Prostate gland (tissue), 2 donors: ENCODE measurements around the gene LYPD6B. TPM values are rescaled to one million over a fixed set of nuclear protein-coding genes. Genes with fewer than 3 reads are reported as not detected.

Experiments
- DNase-seq: peaks from one replicate; pipeline ENCODE4 v3.0.0-alpha.2; 2019; ENCODE audit warnings: low spot score
- H3K27ac ChIP-seq, 2 donors: fragments of 200-600 bp; sonication (generic); 2 replicates each; pipeline ENCODE4 v1.5.1; 2017 to 2019
- H3K27me3 ChIP-seq: fragments of 200-600 bp; sonication (generic); replicated peaks from 2 replicates; pipeline ENCODE4 v1.5.1; 2019; ENCODE audit not compliant: insufficient read depth
- H3K36me3 ChIP-seq, 2 donors: fragments of 200-600 bp; sonication (generic); 1 replicate in 1 of 2; 2 replicates in 1 of 2; pipeline versions ENCODE4 v1.5.1 to v1.8.1; 2017 to 2019
- H3K4me1 ChIP-seq: fragments of 200-600 bp; sonication (generic); replicated peaks from 2 replicates; pipeline ENCODE4 v1.5.1; 2019
- H3K4me3 ChIP-seq, 2 donors: fragments of 200-600 bp; sonication (generic); 2 replicates each; pipeline ENCODE4 v1.5.1; 2017 to 2019
- H3K9me3 ChIP-seq: fragments of 200-600 bp; sonication (generic); 2 replicates; pipeline ENCODE4 v1.5.1; 2017
- POLR2A ChIP-seq: fragments of 450-650 bp; IDR thresholded peaks from one replicate; pipeline ENCODE4 v1.6.1; 2016; ENCODE audit warnings: antibody characterized with exemption, mild to moderate bottlenecking
- POLR2AphosphoS5 ChIP-seq: sonication (generic); formaldehyde crosslinking; IDR thresholded peaks from one replicate; pipeline ENCODE4 v1.6.1; 2017; ENCODE audit warnings: antibody characterized with exemption
- WGBS: methylation state at CpG from one replicate; pipeline ENCODE4 v1.1.5; 2018; 5-methylcytosine and 5-hydroxymethylcytosine counted together
- intact Hi-C: fragments of 100-400 bp; cut with DNase I; formaldehyde crosslinking; loops from one replicate; pipeline ENCODE4 v1.14.2; 2022
- total RNA-seq, 2 donors: library from RNA; depleted of rRNA; stranded (reverse); fragments of >200 nt; gene quantifications; one replicate each; pipeline ENCODE4 v1.1.0, GENCODE V29; 2016
- TF ChIP-seq, protein P1 (sequence below), 4 experiments: fragments of 200-600 bp in 2 of 4; fragments of 450-650 bp in 2 of 4; sonication (generic) in 2 of 4; IDR thresholded peaks; 1 replicate in 3 of 4; 2 replicates in 1 of 4; pipeline ENCODE4 v1.5.1; 2016 to 2019; ENCODE audit warnings: antibody characterized with exemption in 4 of 4, mild to moderate bottlenecking in 2 of 4, moderate library complexity in 2 of 4

Gene LYPD6B
- total RNA-seq, 2 donors from 2014 or later: 16.8 to 17.8 TPM

DNA sequence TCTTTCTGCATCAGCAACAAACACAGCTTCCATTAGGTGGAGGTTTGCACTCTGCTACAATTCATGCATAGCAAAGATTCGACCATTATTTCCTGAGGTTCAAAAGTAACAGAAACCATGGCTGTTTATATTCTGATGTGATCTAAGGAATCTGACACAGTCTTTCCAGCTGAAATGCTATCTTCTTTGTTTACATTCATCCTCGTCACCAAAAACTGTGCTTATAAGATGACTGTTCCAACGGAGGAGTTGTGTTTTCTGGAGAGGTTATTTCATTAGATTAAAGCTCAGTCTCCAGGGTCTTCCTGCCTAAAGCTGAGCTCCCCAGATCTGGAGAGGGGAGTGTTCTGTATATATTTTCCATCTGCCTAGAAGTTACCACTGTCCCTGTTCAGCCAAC is 45.1 kb upstream of the LYPD6B start:
- Histone ChIP-seq H3K27ac (no peak overlapping the region), H3K36me3 (no peaks in the 10 kb centered on the region), H3K9me3 (no peaks in the 10 kb centered on the region), H3K4me3 (no peak overlapping the region), H3K4me1 (no peaks in the 10 kb centered on the region), H3K27me3 (no peaks in the 10 kb centered on the region)
- no peak for TF ChIP-seq POLR2A
- TF ChIP-seq, protein P1, sequence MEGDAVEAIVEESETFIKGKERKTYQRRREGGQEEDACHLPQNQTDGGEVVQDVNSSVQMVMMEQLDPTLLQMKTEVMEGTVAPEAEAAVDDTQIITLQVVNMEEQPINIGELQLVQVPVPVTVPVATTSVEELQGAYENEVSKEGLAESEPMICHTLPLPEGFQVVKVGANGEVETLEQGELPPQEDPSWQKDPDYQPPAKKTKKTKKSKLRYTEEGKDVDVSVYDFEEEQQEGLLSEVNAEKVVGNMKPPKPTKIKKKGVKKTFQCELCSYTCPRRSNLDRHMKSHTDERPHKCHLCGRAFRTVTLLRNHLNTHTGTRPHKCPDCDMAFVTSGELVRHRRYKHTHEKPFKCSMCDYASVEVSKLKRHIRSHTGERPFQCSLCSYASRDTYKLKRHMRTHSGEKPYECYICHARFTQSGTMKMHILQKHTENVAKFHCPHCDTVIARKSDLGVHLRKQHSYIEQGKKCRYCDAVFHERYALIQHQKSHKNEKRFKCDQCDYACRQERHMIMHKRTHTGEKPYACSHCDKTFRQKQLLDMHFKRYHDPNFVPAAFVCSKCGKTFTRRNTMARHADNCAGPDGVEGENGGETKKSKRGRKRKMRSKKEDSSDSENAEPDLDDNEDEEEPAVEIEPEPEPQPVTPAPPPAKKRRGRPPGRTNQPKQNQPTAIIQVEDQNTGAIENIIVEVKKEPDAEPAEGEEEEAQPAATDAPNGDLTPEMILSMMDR (IDR thresholded peaks at IDR 0.05): no peak
- TF ChIP-seq POLR2AphosphoS5: no peak
- 70% methylated on average over 3 of the region's 3 CpGs for WGBS
- DNase-seq: no peak
- intact Hi-C loops: loop anchor here (5.0 kb wide), 1 partner anchor 1001 kb away; no protein-coding TSS in a partner anchor

DNA sequence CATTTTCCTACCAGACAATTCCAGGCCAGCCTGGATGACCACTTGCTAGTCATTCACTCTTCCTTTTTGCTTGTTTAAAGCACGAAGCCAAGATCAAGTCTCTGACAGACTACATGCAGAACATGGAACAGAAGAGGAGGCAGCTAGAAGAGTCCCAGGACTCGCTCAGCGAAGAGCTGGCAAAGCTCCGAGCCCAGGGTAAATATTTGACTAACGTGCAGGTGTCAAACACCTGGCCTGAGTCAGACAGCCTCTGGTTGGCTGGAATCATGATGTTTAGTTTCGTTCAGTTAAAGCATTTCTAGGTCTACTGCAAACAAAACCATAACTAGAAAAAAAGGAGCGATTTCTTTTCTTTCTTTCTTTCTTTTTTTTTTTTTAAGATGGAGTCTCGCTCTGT is 44.2 kb upstream of the LYPD6B start:
- peak; percentile 33 for DNase-seq
- H3K36me3 ChIP-seq: no peaks in the 10 kb centered on the region
- H3K27ac ChIP-seq: no peak overlapping the region
- peaks cover 4% of the 10 kb centered on the region for H3K4me1 ChIP-seq
- WGBS: 58% methylated on average over 8 of the region's 8 CpGs
- H3K4me3 ChIP-seq: no peak overlapping the region
- peak; percentile 15 for TF ChIP-seq POLR2AphosphoS5
- TF ChIP-seq, protein P1 (IDR thresholded peaks at IDR 0.05): no peak
- intact Hi-C loops: loop anchor here (5.0 kb wide), 1 partner anchor 1002 kb away; no protein-coding TSS in a partner anchor
- H3K27me3 ChIP-seq: no peaks in the 10 kb centered on the region
- H3K9me3 ChIP-seq: no peaks in the 10 kb centered on the region

DNA sequence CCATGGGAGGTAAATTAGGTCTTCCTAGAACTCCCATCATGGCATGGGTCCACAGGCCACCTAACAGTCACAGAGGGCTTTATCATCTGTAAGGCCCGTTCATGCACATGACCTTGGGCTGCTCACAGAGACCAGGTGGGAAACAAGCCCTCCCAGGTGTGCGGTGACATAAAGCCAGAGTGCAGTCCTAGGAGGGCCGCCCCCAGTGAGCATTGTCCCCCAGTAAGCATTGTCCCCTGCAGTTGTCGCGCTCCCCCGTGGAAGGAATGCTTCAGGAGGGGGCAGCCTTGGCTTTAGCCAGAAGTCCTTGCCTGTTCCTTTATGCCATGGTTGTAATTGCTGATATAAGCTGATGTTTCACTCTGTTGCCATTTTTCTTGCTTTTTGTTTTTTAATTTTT is 41.7 kb upstream of the LYPD6B start:
- Histone ChIP-seq H3K4me3 (no peak overlapping the region), H3K9me3 (no peaks in the 10 kb centered on the region)
- 98% methylated on average over 6 of the region's 6 CpGs for WGBS

DNA sequence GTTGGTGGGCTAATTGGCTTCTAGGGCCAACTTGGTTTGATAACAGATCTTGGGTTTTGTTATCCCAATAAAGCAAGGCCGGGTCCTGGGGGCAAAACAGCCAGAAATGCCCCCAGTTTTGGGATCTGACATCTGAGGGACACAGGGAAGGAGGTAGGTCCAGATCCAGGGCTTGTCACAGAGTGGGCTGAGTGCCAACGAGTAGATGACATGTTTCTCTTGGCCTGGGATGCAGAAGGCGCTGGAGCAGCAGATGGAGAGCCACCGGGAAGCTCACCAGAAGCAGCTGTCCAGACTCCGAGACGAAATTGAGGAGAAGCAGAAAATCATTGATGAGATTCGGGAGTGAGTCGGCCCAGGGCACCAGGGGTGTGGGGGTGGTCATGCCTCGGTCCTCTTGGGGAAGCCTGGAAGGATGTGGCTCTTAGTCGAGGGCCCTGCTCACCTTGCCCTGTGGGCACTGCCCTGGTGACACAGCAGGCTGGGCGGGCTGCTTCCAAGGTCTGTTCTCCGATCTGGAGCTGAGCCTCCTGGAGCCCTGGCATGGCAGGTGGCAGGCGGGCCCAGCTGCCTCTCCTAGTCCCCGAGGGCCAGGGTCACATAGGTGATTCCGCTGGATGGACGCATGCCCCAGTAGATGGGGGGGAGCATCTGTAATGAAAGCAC is 40.2 kb upstream of the LYPD6B start:
- intact Hi-C loops: no loop called here
- DNase-seq: no peak
- no peak overlapping the region for H3K27ac ChIP-seq
- H3K36me3 ChIP-seq: no peaks in the 10 kb centered on the region
- TF ChIP-seq, protein P1 (IDR thresholded peaks at IDR 0.05): no peak
- TF ChIP-seq POLR2A (no peak), POLR2AphosphoS5 (no peak)
- H3K4me3 ChIP-seq: no peak overlapping the region
- peaks cover 9% of the 10 kb centered on the region for H3K4me1 ChIP-seq
- 89% methylated on average over 11 of the region's 16 CpGs for WGBS
- H3K27me3 ChIP-seq: no peaks in the 10 kb centered on the region
- H3K9me3 ChIP-seq: no peaks in the 10 kb centered on the region

More for the DNA sequence above, 41.7 kb upstream of the LYPD6B start:
- Histone ChIP-seq H3K36me3 (no peaks in the 10 kb centered on the region), H3K27ac (no peak overlapping the region), H3K4me1 (peaks cover 7% of the 10 kb centered on the region), H3K27me3 (no peaks in the 10 kb centered on the region)
- intact Hi-C loops: no loop called here
- DNase-seq: no peak
- TF ChIP-seq POLR2AphosphoS5: no peak
- no peak for TF ChIP-seq POLR2A
- TF ChIP-seq, protein P1 (IDR thresholded peaks at IDR 0.05): no peak

DNA sequence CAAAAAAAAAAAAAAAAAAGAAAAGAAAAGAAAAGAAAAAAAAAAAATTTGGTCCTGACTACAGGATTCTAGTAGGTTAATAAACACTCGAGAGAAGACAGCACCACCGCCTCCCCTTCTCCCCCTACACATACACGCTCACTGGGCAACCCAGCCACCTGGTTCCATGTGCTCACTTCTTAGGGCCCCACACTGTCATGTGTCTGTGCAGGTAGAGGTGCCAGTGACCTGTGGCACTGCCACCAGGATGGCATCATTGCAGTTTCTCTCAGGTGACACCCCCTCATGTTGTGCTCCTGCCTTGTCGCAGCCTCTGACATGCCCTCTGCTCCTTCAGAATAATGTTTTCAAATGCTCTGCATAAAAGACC is 39.7 kb upstream of the LYPD6B start:
- intact Hi-C loops: no loop called here
- Histone ChIP-seq H3K4me3 (no peak overlapping the region), H3K4me1 (peaks cover 13% of the 10 kb centered on the region), H3K9me3 (no peaks in the 10 kb centered on the region), H3K27me3 (no peaks in the 10 kb centered on the region), H3K36me3 (no peaks in the 10 kb centered on the region), H3K27ac (no peak overlapping the region)
- WGBS: 94% methylated on average over 4 of the region's 4 CpGs
- TF ChIP-seq POLR2A: no peak
- TF ChIP-seq, protein P1 (IDR thresholded peaks at IDR 0.05): no peak
- no peak for TF ChIP-seq POLR2AphosphoS5
- DNase-seq: no peak
